Neural crest cell (in vitro differentiated cells): ENCODE data around the gene CCDC47. TPM values are rescaled to one million over a fixed set of nuclear protein-coding genes. Genes with fewer than 3 reads are reported as not detected.
A peak's percentile ranks its signal among the peaks of the same experiment; 100 is the strongest.

Experiments
- DNase-seq: peaks from one replicate; pipeline ENCODE4 v3.0.0; 2021; ENCODE audit warnings: low read depth, mixed read lengths, low spot score
- H3K27ac Mint-ChIP-seq: one replicate; pipeline ENCODE4 v1.8.0; 2021; ENCODE audit warnings: mild to moderate bottlenecking, mixed read lengths; ENCODE audit not compliant: unreplicated experiment
- H3K27me3 Mint-ChIP-seq: 2 replicates; pipeline ENCODE4 v1.8.0; 2021; ENCODE audit warnings: low read depth, mild to moderate bottlenecking, mixed read lengths
- H3K36me3 Mint-ChIP-seq: 2 replicates; pipeline ENCODE4 v1.8.0; 2021; ENCODE audit warnings: low read depth, mild to moderate bottlenecking, mixed read lengths
- H3K4me1 Mint-ChIP-seq: 2 replicates; pipeline ENCODE4 v1.8.0; 2021; ENCODE audit warnings: mixed read lengths
- H3K4me3 Mint-ChIP-seq: one replicate; pipeline ENCODE4 v1.8.0; 2021; ENCODE audit warnings: mild to moderate bottlenecking, mixed read lengths
- H3K9me3 Mint-ChIP-seq: 2 replicates; pipeline ENCODE4 v1.8.0; 2021; ENCODE audit warnings: mixed read lengths
- CTCF ChIP-seq: fragments of 200-600 bp; sonication (generic); conservative IDR thresholded peaks from 2 replicates; pipeline ENCODE4 v1.5.0; 2021; ENCODE audit warnings: antibody characterized with exemption, mild to moderate bottlenecking
- total RNA-seq: library from RNA; stranded (reverse); gene quantifications from 2 replicates; pipeline ENCODE4 v1.2.1, GENCODE V29; 2021

The CCDC47 gene
- total RNA-seq, 1 donor from 2014 or later, result 73.2 TPM

- Mint-ChIP-seq H3K9me3 (no peaks in the 10 kb centered on the region), H3K4me1 (peaks cover 22% of the 10 kb centered on the region), H3K27me3 (no peaks in the 10 kb centered on the region), H3K36me3 (peaks cover 10% of the 10 kb centered on the region), H3K27ac (no peak overlapping the region), H3K4me3 (no peak overlapping the region)
- DNase-seq, result no peak
- TF ChIP-seq CTCF, result no peak
Measured at GRCh38 chr17:63783522-63783921, 10.1 kb upstream of the CCDC47 start.

- no peaks in the 10 kb centered on the region for H3K9me3 Mint-ChIP-seq
- peaks cover 7% of the 10 kb centered on the region for H3K36me3 Mint-ChIP-seq
- no peaks in the 10 kb centered on the region for H3K27me3 Mint-ChIP-seq
- no peak for TF ChIP-seq CTCF
- DNase-seq, result no peak
- no peak overlapping the region for H3K4me3 Mint-ChIP-seq
- no peak overlapping the region for H3K27ac Mint-ChIP-seq
- peaks cover 35% of the 10 kb centered on the region for H3K4me1 Mint-ChIP-seq
Measured at GRCh38 chr17:63780928-63781327, 7.5 kb upstream of the CCDC47 start.

- H3K4me1 Mint-ChIP-seq, result peaks cover 39% of the 10 kb centered on the region
- H3K27me3 Mint-ChIP-seq, result no peaks in the 10 kb centered on the region
Measured at GRCh38 chr17:63780507-63780906, 7.1 kb upstream of the CCDC47 start.

GRCh38 chr17:63775420-63775819 is 2.0 kb upstream of the CCDC47 start:
- DNase-seq, result no peak
- Mint-ChIP-seq H3K36me3 (peaks cover 9% of the 10 kb centered on the region), H3K27ac (peak overlapping the region; percentile 100), H3K27me3 (peaks cover 3% of the 10 kb centered on the region), H3K4me3 (peak overlapping the region; percentile 98), H3K4me1 (peaks cover 57% of the 10 kb centered on the region), H3K9me3 (no peaks in the 10 kb centered on the region)
- TF ChIP-seq CTCF, result no peak

More at GRCh38 chr17:63780507-63780906, 7.1 kb upstream of the CCDC47 start:
- Mint-ChIP-seq H3K36me3 (peaks cover 7% of the 10 kb centered on the region), H3K27ac (no peak overlapping the region), H3K9me3 (no peaks in the 10 kb centered on the region), H3K4me3 (peak overlapping the region; percentile 20)
- DNase-seq, result no peak
- TF ChIP-seq CTCF, result no peak

- Mint-ChIP-seq H3K4me1 (peaks cover 53% of the 10 kb centered on the region), H3K27me3 (peaks cover 3% of the 10 kb centered on the region), H3K4me3 (peak overlapping the region; percentile 98), H3K36me3 (peaks cover 6% of the 10 kb centered on the region), H3K27ac (peak overlapping the region; percentile 100), H3K9me3 (no peaks in the 10 kb centered on the region)
- no peak for TF ChIP-seq CTCF
- no peak for DNase-seq
Measured at GRCh38 chr17:63774969-63775265, 1.5 kb upstream of the CCDC47 start.
